HG02973 (cell line): ENCODE results near the gene KLHL2.
"Not testable (repeated sequence)": the region's sequence is repeated elsewhere in the genome, so short reads cannot be mapped to it uniquely, and the experiment has no call there.

ENCODE experiments used
- ATAC-seq: cut with Tn5 transposase; IDR thresholded peaks from one replicate; pipeline ENCODE4 v1.9.1; 2021; ENCODE audit warnings: moderate library complexity; ENCODE audit not compliant: unreplicated experiment

The KLHL2 gene

GRCh38 chr4:165207431-165208220, at the start of gene KLHL2:
KLHL2 (plus strand) TSS chr4:165207561; CDS start chr4:165207877, 316 bp downstream.
- ATAC-seq: peak; percentile 91

- no peak for ATAC-seq
These were observed 48.6 kb upstream of the KLHL2 start for GRCh38 chr4:165158762-165159161.

- no peak for ATAC-seq
These were observed 43.1 kb upstream of the KLHL2 start for GRCh38 chr4:165164257-165164656.

- not testable (repeated sequence) for ATAC-seq
These were observed 40.5 kb upstream of the KLHL2 start for GRCh38 chr4:165166872-165167271.

- ATAC-seq: no peak
These were observed 39.7 kb upstream of the KLHL2 start for GRCh38 chr4:165167650-165168049.

GRCh38 chr4:165170819-165171218, 36.5 kb upstream of the KLHL2 start:
- no peak for ATAC-seq

GRCh38 chr4:165175470-165175869, 31.9 kb upstream of the KLHL2 start:
- ATAC-seq: not testable (repeated sequence)

- ATAC-seq: no peak
These were observed 31.5 kb upstream of the KLHL2 start for GRCh38 chr4:165175879-165176278.

GRCh38 chr4:165177725-165178666, 29.4 kb upstream of the KLHL2 start:
- ATAC-seq: no peak

- no peak for ATAC-seq
These were observed 23.1 kb upstream of the KLHL2 start for GRCh38 chr4:165184220-165184619.

- ATAC-seq: not testable (repeated sequence)
These were observed 22.4 kb upstream of the KLHL2 start for GRCh38 chr4:165184998-165185397.

- no peak for ATAC-seq
These were observed 21.9 kb upstream of the KLHL2 start for GRCh38 chr4:165185448-165185847.

- ATAC-seq: no peak
These were observed 16.6 kb upstream of the KLHL2 start for GRCh38 chr4:165190591-165191347.

GRCh38 chr4:165191348-165191656, 16.1 kb upstream of the KLHL2 start:
- ATAC-seq: no peak

GRCh38 chr4:165191814-165192499, 15.4 kb upstream of the KLHL2 start:
- no peak for ATAC-seq

- no peak for ATAC-seq
These were observed 14.9 kb upstream of the KLHL2 start for GRCh38 chr4:165192500-165192898.

GRCh38 chr4:165192956-165193355, 14.4 kb upstream of the KLHL2 start:
- no peak for ATAC-seq

- ATAC-seq: no peak
These were observed 13.0 kb upstream of the KLHL2 start for GRCh38 chr4:165194368-165194767.

- no peak for ATAC-seq
These were observed 9.0 kb upstream of the KLHL2 start for GRCh38 chr4:165198329-165198728.

GRCh38 chr4:165199286-165199685, 8.1 kb upstream of the KLHL2 start:
- ATAC-seq: no peak

GRCh38 chr4:165199722-165200121, 7.6 kb upstream of the KLHL2 start:
- ATAC-seq: no peak
